Fibroblast of skin of left biceps (primary cell): ENCODE measurements around the gene NGEF.

ENCODE experiments used
- DNase-seq, 2 experiments: peaks; one replicate each; pipeline ENCODE4 v3.0.0-alpha.2; 2013; ENCODE audit warnings: low read depth in 2 of 2

The NGEF gene

GRCh38 chr2:232970051-232970450 is 43.0 kb downstream of the NGEF start:
- no peak for DNase-seq

GRCh38 chr2:232967474-232967873 is 45.6 kb downstream of the NGEF start:
- no peak for DNase-seq

- no peak for DNase-seq
Observed at GRCh38 chr2:232966122-232966521, 46.9 kb downstream of the NGEF start.

DNA sequence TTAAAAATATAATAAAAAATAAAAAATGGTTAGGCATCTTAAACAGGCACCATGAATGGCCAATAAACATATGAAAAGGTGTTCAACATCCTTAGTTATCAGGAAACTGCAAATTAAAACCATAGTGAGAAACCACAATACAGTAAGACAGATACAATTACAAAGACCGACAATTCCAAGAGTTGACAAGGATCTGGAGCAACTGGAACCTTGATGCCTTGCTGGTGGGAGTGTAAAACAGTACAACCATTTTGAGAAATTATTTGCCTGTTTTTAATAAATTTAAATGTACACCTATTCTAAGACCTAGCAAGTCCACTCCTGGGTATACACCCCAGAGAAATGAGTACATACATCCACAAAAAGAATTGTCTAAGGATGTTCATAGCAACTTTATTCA is 49.1 kb downstream of the NGEF start:
- DNase-seq: no peak

GRCh38 chr2:232960862-232961261 is 52.2 kb downstream of the NGEF start:
- no peak for DNase-seq

GRCh38 chr2:232959139-232959538 is 53.9 kb downstream of the NGEF start:
- no peak for DNase-seq

DNA sequence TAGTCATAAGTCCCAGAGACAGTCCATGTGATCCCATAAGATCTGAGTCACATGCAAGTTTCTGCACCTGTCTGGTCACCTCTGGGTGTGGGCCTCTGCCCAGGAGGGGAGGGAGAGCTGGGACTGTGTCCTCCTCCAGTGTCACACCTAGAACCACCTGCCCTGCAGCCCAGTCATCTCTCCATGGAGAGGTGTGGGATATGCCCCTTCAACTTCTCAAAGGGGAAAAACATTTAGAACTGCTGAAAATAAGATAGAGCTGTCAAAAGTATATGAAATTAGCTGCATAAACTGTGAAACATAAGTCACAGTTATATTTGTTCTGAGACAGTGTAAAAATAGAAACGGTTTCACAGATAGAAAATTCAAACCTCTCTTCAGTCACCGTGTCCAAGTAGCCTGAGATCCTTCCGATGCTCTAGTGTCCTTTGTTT is 55.4 kb downstream of the NGEF start:
- no peak for DNase-seq

GRCh38 chr2:232955856-232956255 is 57.2 kb downstream of the NGEF start:
- DNase-seq: no peak

- DNase-seq: no peak
Observed at GRCh38 chr2:232954691-232955090, 58.4 kb downstream of the NGEF start.

GRCh38 chr2:232951891-232952290 is 61.2 kb downstream of the NGEF start:
- no peak for DNase-seq

- no peak for DNase-seq
Observed at GRCh38 chr2:232951181-232951580, 61.9 kb downstream of the NGEF start.

DNA sequence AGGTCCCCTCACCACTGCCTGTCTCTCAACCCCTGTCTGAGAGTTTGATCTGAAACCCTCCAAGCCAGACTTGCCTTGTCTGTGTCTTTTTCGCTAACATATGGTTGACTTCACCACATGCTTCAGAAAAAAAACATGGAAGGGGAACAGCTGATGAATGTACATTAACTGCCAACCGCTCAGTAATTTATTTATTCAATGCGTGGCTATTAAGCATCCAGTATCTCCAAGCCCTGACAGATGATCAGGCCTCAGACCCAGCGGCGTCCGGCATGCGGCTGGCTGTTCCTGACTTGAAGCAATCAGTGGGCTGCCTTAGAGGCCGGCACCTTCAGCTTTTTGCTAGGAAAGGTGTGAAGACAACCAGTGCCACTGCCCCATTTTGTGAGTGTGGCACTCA is 62.3 kb downstream of the NGEF start:
- no peak for DNase-seq

- DNase-seq: no peak
Observed at GRCh38 chr2:232949016-232949415, 64.0 kb downstream of the NGEF start.

DNA sequence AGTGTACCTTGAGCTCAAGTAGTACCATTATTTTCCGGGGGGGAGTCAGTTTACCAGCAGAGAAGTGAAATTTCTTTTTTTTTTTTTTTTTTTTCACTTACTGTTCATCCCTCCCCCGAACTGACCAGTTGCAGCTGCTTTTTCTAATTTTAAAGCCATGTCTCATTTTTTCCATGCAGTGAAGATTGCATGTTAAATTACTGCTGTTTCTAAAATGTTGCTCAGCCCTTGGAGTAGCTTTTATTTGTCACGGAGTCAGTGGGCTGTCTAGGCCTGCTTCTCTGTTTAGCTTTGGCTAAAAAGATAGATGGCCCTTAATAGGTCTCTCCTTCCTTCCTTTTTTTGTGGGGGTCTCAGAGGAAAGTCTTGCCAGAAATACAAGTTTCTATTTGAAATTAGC is 70.2 kb downstream of the NGEF start:
- DNase-seq: no peak

DNA sequence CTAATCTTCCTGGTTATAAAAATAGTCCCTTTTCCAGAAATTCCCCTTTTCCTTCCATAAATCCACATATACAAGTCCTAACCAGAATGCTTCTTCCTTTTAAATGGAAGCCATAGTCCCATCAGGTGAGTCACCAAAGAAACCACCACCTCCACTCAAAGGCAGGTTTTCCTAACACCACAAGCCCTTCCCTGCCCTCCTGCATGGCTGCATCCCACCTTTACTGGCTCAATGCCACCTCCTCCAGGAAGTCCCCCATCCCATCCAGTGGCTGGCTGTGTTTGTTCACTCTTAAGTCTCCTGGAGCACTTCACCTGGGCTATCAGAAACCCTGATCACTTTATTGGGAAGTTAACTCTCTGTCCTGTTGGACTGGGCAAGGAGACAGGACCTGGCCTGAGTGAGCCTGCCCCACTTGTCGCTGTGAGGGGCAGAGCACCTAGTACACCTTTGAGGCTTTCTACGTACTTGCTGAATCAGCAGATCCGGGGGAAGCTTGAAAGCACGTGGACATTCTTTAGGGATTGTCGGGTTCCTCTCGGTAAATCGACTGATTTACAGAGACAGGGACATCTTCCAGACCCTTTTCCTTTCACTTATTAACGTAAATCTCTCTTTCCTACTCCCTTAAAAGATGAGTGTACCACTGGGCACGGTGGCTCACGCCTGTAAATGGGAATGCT is 71.0 kb downstream of the NGEF start:
- no peak for DNase-seq

- DNase-seq: no peak
Observed at GRCh38 chr2:232941400-232941799, 71.7 kb downstream of the NGEF start.

GRCh38 chr2:232940724-232941123 is 72.3 kb downstream of the NGEF start:
- DNase-seq: no peak

DNA sequence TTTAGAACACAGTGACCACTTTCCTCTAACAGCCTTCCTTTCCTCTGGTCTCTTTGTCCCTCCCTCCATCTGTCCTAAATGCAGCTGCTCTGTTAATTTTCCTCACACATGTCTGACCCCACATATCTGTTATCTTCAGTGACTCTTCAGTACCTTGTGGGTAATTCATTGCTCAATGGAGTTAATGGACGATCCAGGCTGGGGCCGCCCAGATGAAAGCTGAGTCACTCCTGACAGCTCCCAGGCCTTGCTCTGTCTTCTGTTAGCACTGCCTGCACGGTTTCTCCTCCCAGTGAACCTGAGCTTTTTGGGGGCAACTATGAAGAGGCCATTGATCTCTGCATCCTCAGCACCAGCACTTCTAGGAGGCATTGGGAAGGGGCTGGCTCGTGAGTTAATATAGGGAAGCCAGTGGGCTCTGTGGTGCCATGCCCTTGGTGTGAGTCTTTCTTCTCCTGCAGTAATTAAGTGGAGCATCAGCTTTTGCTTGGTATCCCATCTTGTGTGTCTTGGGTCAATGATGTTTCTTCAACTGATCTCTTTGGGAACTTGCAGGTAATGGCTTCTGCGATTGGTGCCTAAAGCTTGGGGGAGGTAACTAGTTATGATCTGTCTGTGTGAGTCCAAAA is 75.7 kb downstream of the NGEF start:
- DNase-seq: no peak

DNA sequence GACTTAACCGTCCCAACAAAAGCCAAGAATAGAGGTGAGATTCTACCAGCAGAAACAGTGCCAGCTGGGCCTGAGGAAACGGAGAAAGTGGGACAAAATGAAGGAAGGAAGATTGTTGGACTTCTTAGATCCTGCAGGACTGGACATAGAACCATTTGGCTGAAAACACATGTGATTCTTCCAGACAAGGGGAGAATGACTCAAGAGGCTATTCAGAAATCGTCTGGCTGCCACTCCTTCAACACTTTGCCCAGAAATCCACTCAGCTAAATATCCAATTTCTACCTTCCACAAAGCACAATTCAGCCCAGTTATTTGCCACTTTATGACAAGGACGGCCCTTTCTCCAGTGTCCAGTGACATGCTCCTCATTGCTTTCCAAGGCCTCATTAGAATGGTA is 81.4 kb downstream of the NGEF start:
- DNase-seq: no peak

GRCh38 chr2:232930059-232930400 is 83.0 kb downstream of the NGEF start:
- no peak for DNase-seq

DNA sequence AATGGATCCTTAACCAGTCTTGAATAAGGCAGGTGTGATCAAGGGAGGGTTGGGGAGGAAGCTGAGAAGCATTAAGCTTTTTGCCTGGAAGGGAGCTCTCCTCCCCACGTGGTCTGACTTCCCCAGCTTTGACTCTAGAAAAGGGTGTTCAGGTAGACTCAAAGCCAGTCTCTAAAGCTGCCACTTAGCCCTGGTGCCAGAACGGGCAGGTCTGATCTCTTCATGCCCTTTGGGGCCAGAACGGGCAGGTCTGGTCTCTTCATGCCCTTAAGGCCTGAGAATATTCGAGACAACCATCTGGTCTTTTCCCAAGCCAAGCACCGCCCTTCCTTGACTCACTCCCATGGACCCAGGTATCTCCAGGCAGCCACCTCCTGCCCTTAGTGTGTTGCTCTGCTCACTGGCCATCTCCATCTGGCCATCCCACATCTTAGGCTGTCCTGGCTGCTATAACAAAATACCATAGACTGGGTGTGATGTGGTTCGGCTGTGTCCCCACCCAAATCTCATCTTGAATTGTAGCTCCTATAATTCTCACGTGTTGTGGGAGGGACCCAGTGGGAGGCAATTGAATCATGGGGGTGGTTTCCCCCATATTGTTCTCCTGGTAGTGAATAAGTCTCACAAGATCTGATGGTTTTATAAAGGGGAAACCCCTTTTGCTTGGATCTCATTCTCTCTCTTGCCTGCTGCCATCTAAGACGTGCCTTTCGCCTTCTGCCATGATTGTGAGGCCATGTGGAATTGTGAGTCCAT is 83.6 kb downstream of the NGEF start:
- DNase-seq: no peak

GRCh38 chr2:232928551-232929302 is 84.3 kb downstream of the NGEF start:
- DNase-seq: no peak
